Measurements from ENCODE around the gene ZNF407. TPM values are rescaled to one million over a fixed set of nuclear protein-coding genes. Genes with fewer than 3 reads are reported as not detected.

Gene ZNF407
- total RNA-seq, 2 experiments from 2014 or later = 23.2 to 24.7 TPM

DNA sequence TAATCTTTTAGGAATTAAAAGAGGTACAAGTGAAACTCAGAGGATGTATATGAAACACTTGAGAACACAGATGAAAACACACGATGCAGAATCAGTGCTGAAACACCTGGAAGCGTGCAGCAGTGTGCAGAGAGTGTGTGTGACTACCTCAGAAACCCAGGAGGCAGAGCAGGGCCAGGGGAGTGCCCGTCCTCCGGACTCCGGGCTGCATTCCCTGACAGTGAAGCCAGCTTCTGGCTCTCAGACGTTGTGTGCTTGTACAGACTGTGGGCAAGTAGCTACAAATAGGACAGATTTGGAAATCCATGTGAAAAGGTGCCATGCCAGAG, 34.6 kb downstream of the ZNF407 start:
- Mint-ChIP-seq H3K27me3 (no peaks in the 10 kb centered on the region), H3K4me1 (ENCODE audit: low read depth) (peaks cover 54% of the 10 kb centered on the region), H3K9me3 (no peaks in the 10 kb centered on the region), H3K4me3 (peak overlapping the region; percentile 81), H3K36me3 (ENCODE audit: low read depth) (peaks cover 29% of the 10 kb centered on the region), H3K27ac (peak overlapping the region; percentile 90)
- peak overlapping the region; percentile 13 to 66 for H3K27ac ChIP-seq (ENCODE audit: low read depth in 1 of 2, low read length in 2 of 2)
- peak in 1 of 14 experiments; percentile 15 for DNase-seq
- no peak for TF ChIP-seq CTCF (IDR thresholded peaks at IDR 0.05)
- CTCF ChIA-PET = interaction anchor here (0.7 to 1.5 kb wide), 2 partner anchors 11 to 34 kb away, joined by 3 read pairs; partner anchors contain the start of gene ZNF407
- ATAC-seq (ENCODE audit: poor library complexity) = peak; percentile 15
- H3K9me3 ChIP-seq (ENCODE audit: control insufficient read depth in 1 of 2, insufficient read depth in 1 of 2, low read length in 2 of 2) = no peaks in the 10 kb centered on the region
- peak overlapping the region; percentile 34 for H3K4me3 ChIP-seq (ENCODE audit: low read length)
- POLR2A ChIA-PET = interaction anchor here (0.9 to 4.7 kb wide), 10 partner anchors 8 to 578 kb away, joined by 3 to 53 read pairs (median 7); partner anchors contain the start of genes CNDP2, PTGR3, TSHZ1 and ZNF407
- intact Hi-C loops (cut with DNase I, micrococcal nuclease) = no loop called here
- H3K36me3 ChIP-seq (ENCODE audit: insufficient read depth, low read length) = peaks cover 5% of the 10 kb centered on the region
- no peaks in the 10 kb centered on the region for H3K27me3 ChIP-seq (ENCODE audit: control insufficient read depth in 1 of 2, insufficient read depth in 2 of 2, low read length in 2 of 2)
- H3K4me1 ChIP-seq (ENCODE audit: insufficient read depth, low read length) = peaks cover 27% of the 10 kb centered on the region

GRCh38 chr18:74632856-74633255, 35.2 kb downstream of the ZNF407 start:
- H3K36me3 ChIP-seq (ENCODE audit: insufficient read depth, low read length) = peaks cover 5% of the 10 kb centered on the region
- intact Hi-C loops (cut with DNase I, micrococcal nuclease) = no loop called here
- Mint-ChIP-seq H3K4me3 (peak overlapping the region; percentile 81), H3K4me1 (ENCODE audit: low read depth) (peaks cover 56% of the 10 kb centered on the region), H3K27ac (peak overlapping the region; percentile 90), H3K36me3 (ENCODE audit: low read depth) (peaks cover 33% of the 10 kb centered on the region), H3K9me3 (no peaks in the 10 kb centered on the region), H3K27me3 (no peaks in the 10 kb centered on the region)
- POLR2A ChIA-PET = interaction anchor here (1.3 to 4.7 kb wide), 2 partner anchors 9 to 35 kb away, joined by 5 to 53 read pairs; partner anchors contain the start of gene ZNF407
- peaks cover 27% of the 10 kb centered on the region for H3K4me1 ChIP-seq (ENCODE audit: insufficient read depth, low read length)
- TF ChIP-seq CTCF (IDR thresholded peaks at IDR 0.05) = no peak
- ATAC-seq (ENCODE audit: poor library complexity) (no peak), DNase-seq (no peak)
- no peaks in the 10 kb centered on the region for H3K27me3 ChIP-seq (ENCODE audit: control insufficient read depth in 1 of 2, insufficient read depth in 2 of 2, low read length in 2 of 2)
- CTCF ChIA-PET = no interaction called here
- no peaks in the 10 kb centered on the region for H3K9me3 ChIP-seq (ENCODE audit: control insufficient read depth in 1 of 2, insufficient read depth in 1 of 2, low read length in 2 of 2)
- H3K27ac ChIP-seq (ENCODE audit: low read depth in 1 of 2, low read length in 2 of 2) = peak overlapping the region; percentile 13 to 66
- no peak overlapping the region for H3K4me3 ChIP-seq (ENCODE audit: low read length)

GRCh38 chr18:74633652-74634352, 36.1 kb downstream of the ZNF407 start:
- H3K36me3 Mint-ChIP-seq (ENCODE audit: low read depth) = peaks cover 37% of the 10 kb centered on the region
- no peak for TF ChIP-seq CTCF (IDR thresholded peaks at IDR 0.05)
- H3K27me3 Mint-ChIP-seq = no peaks in the 10 kb centered on the region
- H3K9me3 Mint-ChIP-seq = no peaks in the 10 kb centered on the region
- no peak for DNase-seq
- Histone ChIP-seq H3K36me3 (ENCODE audit: insufficient read depth, low read length) (peaks cover 5% of the 10 kb centered on the region), H3K4me1 (ENCODE audit: insufficient read depth, low read length) (peaks cover 27% of the 10 kb centered on the region), H3K27me3 (ENCODE audit: control insufficient read depth in 1 of 2, insufficient read depth in 2 of 2, low read length in 2 of 2) (no peaks in the 10 kb centered on the region), H3K9me3 (ENCODE audit: control insufficient read depth in 1 of 2, insufficient read depth in 1 of 2, low read length in 2 of 2) (no peaks in the 10 kb centered on the region), H3K27ac (ENCODE audit: low read depth in 1 of 2, low read length in 2 of 2) (peak overlapping the region; percentile 13 to 66), H3K4me3 (ENCODE audit: low read length) (no peak overlapping the region)
- intact Hi-C loops (cut with DNase I, micrococcal nuclease) = no loop called here
- POLR2A ChIA-PET = interaction anchor here (1.3 to 4.7 kb wide), 2 partner anchors 10 to 36 kb away, joined by 5 to 53 read pairs; partner anchors contain the start of gene ZNF407
- peak overlapping the region; percentile 3 for H3K4me3 Mint-ChIP-seq
- no peak for ATAC-seq (ENCODE audit: poor library complexity)
- H3K27ac Mint-ChIP-seq = peak overlapping the region; percentile 90
- peaks cover 59% of the 10 kb centered on the region for H3K4me1 Mint-ChIP-seq (ENCODE audit: low read depth)
- CTCF ChIA-PET = no interaction called here
